Skeletal muscle tissue (tissue), 4 donors: Measurements from ENCODE around the gene PALLD. TPM values are rescaled to one million over a fixed set of nuclear protein-coding genes. Genes with fewer than 3 reads are reported as not detected.

Source experiments
- H3K27ac ChIP-seq: one replicate; pipeline ENCODE4 v1.7.0; 2013; ENCODE audit warnings: mild to moderate bottlenecking, low read depth, low read length, inconsistent platforms
- H3K27me3 ChIP-seq, 3 donors: one replicate each; pipeline ENCODE4 v1.7.0; 2013; ENCODE audit warnings: low read length in 3 of 3; ENCODE audit not compliant: control insufficient read depth in 3 of 3, insufficient read depth in 3 of 3
- H3K36me3 ChIP-seq, 3 donors: one replicate each; pipeline ENCODE4 v1.7.0; 2013; ENCODE audit warnings: low read length in 3 of 3; ENCODE audit not compliant: control insufficient read depth in 3 of 3, insufficient read depth in 3 of 3
- H3K4me1 ChIP-seq, 3 donors: one replicate each; pipeline ENCODE4 v1.7.0; 2013; ENCODE audit warnings: low read length in 3 of 3, mild to moderate bottlenecking in 3 of 3; ENCODE audit not compliant: control insufficient read depth in 3 of 3, insufficient read depth in 3 of 3
- H3K4me3 ChIP-seq, 3 donors: one replicate each; pipeline ENCODE4 v1.7.0; 2013; ENCODE audit warnings: low read length in 3 of 3
- H3K9ac ChIP-seq, 3 donors: one replicate each; pipeline ENCODE4 v1.7.0; 2013; ENCODE audit warnings: low read length in 3 of 3, mild to moderate bottlenecking in 3 of 3, moderate library complexity in 2 of 3, low read depth in 1 of 3
- H3K9me3 ChIP-seq, 3 donors: one replicate each; pipeline ENCODE4 v1.7.0; 2013; ENCODE audit warnings: low read length in 3 of 3; ENCODE audit not compliant: control insufficient read depth in 3 of 3
- total RNA-seq: library from RNA; depleted of rRNA; stranded (reverse); fragments of >200 nt; gene quantifications from one replicate; pipeline ENCODE4 v1.2.3, GENCODE V29; 2014
- donor health status: Osteomylitis.

PALLD gene
- total RNA-seq, 1 donor from 2014 or later: 140 TPM

DNA sequence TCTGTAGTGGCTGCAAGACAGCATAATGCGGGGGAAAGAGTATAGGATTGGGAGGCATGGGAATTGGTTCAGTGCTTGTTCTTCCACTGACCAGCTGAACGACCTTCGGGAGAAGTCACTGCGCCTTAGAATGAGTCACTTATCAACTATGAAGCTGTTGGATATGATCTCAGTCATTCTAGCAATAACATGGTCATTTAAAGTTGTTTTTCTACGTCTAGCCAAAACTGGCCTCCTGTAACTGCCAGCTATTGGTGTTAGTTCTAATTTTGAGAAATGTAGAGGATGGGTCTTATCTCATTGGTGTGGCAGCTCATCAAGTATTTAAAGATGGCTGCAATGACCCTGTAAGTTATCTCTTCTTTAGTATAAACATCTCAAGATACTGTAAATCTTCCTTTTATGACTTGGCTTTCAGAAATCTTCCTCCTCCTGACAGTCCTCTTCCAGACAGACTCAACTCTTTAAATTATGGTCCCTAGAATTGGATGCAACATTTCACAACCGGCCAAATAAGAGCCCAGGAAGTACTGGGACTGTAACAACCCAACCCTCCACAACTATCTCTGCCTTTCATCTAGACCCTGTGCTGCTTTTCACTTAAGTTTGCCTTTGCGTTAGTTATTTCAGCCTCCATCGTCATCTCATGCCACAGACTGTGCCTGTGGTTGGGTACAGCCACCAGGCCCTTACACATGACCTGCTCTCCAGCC, 269.9 kb downstream of the PALLD start:
- Histone ChIP-seq H3K9ac (no peak overlapping the region), H3K27me3 (no peaks in the 10 kb centered on the region), H3K4me1 (peaks cover 10 to 23% (median 13%) of the 10 kb centered on the region in 3 donors), H3K9me3 (no peaks in the 10 kb centered on the region), H3K27ac (peak overlapping the region; percentile 50), H3K36me3 (no peaks in the 10 kb centered on the region), H3K4me3 (no peak overlapping the region)

DNA sequence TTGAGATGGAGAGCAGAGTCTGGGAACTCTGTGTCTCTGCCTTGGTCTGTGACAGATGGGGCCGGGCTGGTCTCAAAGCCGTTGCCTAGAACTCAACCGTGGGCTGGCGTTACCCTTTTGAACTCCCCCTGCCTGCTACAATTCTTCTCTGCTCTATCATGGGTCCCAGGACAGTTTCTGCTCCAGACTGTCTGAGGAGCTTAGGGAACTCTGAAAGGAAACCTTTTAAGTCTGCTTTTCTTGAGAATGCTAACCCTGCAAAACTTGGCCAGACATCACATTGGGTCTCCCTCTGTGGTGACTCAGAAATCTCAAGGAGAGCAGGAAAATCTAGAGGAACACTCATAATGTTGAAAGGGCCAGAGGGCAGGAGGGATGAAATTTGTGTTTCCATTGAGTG, 272.6 kb downstream of the PALLD start:
- H3K4me1 ChIP-seq: peaks cover 10 to 23% (median 13%) of the 10 kb centered on the region in 3 donors
- no peak overlapping the region for H3K9ac ChIP-seq
- H3K9me3 ChIP-seq: no peaks in the 10 kb centered on the region
- no peak overlapping the region for H3K4me3 ChIP-seq
- H3K36me3 ChIP-seq: no peaks in the 10 kb centered on the region
- no peaks in the 10 kb centered on the region for H3K27me3 ChIP-seq
- peak overlapping the region; percentile 16 for H3K27ac ChIP-seq

DNA sequence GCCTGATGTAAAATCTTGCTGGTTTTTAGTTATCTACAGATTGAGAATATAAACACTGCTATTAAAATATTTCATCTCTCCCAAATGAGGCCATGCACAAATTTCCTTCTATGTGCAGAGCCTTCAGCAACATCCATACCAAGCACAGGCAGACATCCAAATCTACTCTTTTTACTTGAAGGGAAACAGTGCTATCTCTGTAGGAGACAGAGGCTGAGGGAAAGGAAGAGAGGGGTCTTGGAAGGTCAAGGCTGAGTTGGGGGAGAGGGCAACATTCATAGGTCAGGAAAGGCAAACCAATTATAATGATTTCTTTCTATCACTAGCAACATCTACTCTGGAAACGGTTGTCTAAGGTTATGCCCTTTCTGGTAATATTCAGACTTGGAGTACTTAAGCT, 273.0 kb downstream of the PALLD start:
- H3K9me3 ChIP-seq: no peaks in the 10 kb centered on the region
- peak overlapping the region; percentile 16 for H3K27ac ChIP-seq
- no peak overlapping the region for H3K4me3 ChIP-seq
- no peaks in the 10 kb centered on the region for H3K27me3 ChIP-seq
- H3K9ac ChIP-seq: no peak overlapping the region
- H3K36me3 ChIP-seq: no peaks in the 10 kb centered on the region
- H3K4me1 ChIP-seq: peaks cover 10 to 23% (median 13%) of the 10 kb centered on the region in 3 donors

DNA sequence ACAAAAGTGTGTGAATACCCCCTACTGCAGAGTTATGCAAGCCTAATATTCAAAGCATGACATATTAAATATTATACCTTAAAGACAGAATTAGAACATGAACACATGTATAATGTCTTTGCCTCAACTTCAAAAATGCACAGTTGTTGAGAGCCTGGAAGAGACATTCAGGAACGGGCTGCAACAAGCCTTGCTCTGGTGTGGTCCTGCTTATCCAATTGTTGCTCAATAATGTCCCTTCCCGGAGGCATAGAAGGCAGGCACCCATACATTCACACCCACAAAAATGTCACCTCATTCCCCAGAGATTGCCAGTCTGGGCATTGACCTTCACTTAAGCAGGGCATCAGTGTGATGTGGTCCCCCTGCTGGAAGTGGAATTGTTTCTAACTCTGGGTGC, 274.4 kb downstream of the PALLD start:
- H3K27ac ChIP-seq: no peak overlapping the region

DNA sequence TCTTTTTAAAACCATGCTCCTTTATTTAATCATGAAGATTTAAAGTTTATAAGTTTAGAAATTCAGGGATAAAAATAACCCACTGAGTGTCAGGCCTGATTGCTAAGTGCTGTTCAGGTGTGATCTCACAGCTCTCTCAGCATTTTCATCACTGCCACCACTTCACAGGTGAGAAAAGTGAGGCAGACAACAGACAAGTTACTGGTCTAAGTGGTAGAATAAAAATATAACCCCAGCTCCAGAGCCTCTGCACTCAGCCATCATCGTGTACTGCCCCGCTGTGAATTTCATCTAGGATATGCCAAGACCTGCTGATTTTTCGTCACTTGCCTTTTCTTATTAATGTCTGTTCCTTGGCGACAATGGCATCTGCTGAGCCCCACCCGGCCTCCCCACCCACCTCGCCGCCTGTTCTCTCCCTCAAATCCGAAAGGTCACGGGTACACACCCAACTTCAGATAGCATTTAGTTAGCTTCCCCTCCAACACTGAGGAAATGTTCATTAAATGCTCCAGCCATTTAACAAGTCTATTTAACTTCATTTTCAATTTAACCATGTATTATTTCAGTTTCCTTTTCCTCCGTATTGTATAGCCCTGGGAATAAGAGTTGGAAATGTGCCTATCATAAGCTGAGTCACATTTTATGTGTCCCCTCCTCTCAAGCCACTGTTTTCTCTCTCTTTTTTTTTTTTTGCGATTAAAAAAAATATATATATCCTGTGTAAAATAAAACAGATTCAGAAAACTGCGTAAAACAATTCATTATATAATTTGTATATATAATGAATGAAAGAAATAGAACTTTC, 276.7 kb downstream of the PALLD start:
- Histone ChIP-seq H3K4me1 (peaks cover 2 to 6% (median 3%) of the 10 kb centered on the region in 3 donors), H3K4me3 (no peak overlapping the region), H3K27ac (no peak overlapping the region)

More for the DNA sequence above, 274.4 kb downstream of the PALLD start:
- H3K9ac ChIP-seq: no peak overlapping the region
- no peak overlapping the region for H3K4me3 ChIP-seq
- no peaks in the 10 kb centered on the region for H3K36me3 ChIP-seq
- H3K9me3 ChIP-seq: peaks cover 0 to 6% (median 6%) of the 10 kb centered on the region in 3 donors
- H3K4me1 ChIP-seq: peaks cover 5 to 12% (median 6%) of the 10 kb centered on the region in 3 donors
- H3K27me3 ChIP-seq: no peaks in the 10 kb centered on the region

DNA sequence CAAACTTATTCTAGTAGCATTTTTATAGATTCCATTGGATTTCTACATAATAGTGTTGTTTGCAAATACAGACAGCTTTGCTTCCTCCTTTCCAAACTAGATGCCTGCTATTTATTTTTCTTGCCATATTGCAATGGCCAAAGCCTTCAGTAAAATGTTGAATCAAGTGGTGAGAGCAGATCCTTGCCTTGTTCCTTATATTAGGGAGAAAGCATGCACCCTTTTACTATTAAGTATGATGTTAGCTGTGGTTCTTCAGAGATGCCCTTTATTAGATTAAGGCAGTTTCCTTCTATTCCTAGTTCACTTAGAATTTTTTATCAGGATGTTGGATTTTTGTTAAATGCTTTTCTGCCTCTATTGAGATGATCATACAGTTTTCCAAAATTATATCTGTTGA, 279.5 kb downstream of the PALLD start:
- peaks cover 0 to 9% (median 8%) of the 10 kb centered on the region in 3 donors for H3K9me3 ChIP-seq
- H3K27ac ChIP-seq: no peak overlapping the region
- H3K9ac ChIP-seq: no peak overlapping the region
- no peaks in the 10 kb centered on the region for H3K36me3 ChIP-seq
- H3K4me1 ChIP-seq: no peaks in the 10 kb centered on the region
- no peaks in the 10 kb centered on the region for H3K27me3 ChIP-seq
- no peak overlapping the region for H3K4me3 ChIP-seq

More for the DNA sequence above, 276.7 kb downstream of the PALLD start:
- Histone ChIP-seq H3K9me3 (peaks cover 0 to 9% (median 8%) of the 10 kb centered on the region in 3 donors), H3K36me3 (no peaks in the 10 kb centered on the region), H3K27me3 (no peaks in the 10 kb centered on the region), H3K9ac (no peak overlapping the region)

DNA sequence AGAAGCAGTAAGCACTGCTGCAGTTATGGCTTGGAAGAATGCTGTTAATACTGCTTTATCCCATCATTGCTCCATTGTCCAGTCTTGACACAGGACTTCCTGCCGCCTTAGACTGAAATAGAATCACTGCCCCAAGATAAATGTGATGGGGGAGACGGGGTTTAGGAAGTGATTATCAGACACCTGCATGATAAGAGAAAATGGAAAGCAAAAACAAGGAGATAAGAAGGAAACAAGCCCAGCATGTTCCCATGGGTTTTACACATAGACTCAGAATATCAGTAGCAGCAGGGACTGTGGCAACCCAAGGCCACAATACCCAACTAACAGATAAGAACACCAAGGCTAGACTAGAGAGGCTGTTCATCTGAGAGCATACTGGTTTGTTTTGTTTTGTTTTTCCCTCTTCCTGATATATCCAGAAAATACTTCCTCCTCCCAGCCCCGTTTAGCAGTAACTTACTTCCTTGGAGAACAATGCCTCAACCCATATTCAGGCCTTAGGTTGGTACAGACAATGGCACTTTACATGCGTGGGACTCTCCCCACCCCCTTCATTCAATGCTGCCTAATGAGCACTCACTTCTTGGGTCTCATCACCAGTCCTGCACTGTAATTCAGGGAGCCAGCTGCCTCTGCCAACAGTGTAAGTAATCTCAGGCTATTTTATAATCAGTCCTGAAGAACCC, 280.6 kb downstream of the PALLD start:
- Histone ChIP-seq H3K27ac (no peak overlapping the region), H3K36me3 (no peaks in the 10 kb centered on the region), H3K9ac (no peak overlapping the region), H3K4me3 (no peak overlapping the region), H3K4me1 (no peaks in the 10 kb centered on the region), H3K9me3 (peaks cover 0 to 9% (median 8%) of the 10 kb centered on the region in 3 donors), H3K27me3 (no peaks in the 10 kb centered on the region)

DNA sequence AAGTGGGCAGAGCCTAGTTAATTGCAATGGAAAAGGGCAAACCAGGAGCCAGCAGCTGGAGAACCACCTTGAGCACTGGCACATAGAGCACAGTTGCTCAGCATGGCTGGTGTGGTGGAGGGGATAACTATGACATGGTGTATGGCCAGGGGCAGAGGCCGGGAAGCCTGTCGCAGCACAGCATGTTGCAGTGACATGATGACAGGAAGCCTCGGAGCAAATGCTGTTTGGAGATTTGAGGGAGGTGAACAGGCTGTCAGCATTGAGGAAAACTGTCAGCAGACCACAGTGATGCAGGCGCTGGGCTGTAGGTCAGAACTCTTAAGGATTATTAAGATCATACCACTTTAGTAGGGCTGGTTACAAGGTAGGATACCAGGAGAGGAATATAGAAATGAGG, 284.5 kb downstream of the PALLD start:
- Histone ChIP-seq H3K4me1 (no peaks in the 10 kb centered on the region), H3K27me3 (no peaks in the 10 kb centered on the region), H3K36me3 (no peaks in the 10 kb centered on the region), H3K4me3 (no peak overlapping the region), H3K9ac (no peak overlapping the region), H3K27ac (no peak overlapping the region), H3K9me3 (peaks cover 0 to 3% (median 1%) of the 10 kb centered on the region in 3 donors)

DNA sequence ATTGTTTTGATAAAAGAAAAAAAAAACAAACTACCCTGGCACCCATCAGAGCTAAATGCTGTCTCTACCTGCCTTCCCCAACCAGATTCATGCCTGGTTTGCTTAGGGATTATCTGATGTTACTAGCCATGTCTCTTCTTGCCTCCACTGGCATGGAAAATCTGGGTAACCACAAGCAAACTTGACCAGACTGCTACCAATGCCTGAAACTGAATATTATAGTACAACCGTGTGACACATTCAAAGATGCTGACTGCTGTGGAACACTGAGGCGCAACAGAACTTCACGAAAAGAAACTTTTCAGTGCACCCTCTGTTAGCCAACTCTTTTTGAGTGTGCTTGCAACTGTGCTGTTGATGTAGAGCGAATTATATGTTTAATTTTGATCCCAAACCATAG, 285.1 kb downstream of the PALLD start:
- Histone ChIP-seq H3K27ac (no peak overlapping the region), H3K4me1 (no peaks in the 10 kb centered on the region)

More for the DNA sequence above, 285.1 kb downstream of the PALLD start:
- no peaks in the 10 kb centered on the region for H3K9me3 ChIP-seq
- no peak overlapping the region for H3K4me3 ChIP-seq
- no peaks in the 10 kb centered on the region for H3K36me3 ChIP-seq
- H3K9ac ChIP-seq: no peak overlapping the region
- H3K27me3 ChIP-seq: no peaks in the 10 kb centered on the region
